NCI-H345 treated with DMSO at 0.1 percent for 48 hours (cell line): ENCODE results near the gene UNKL.
A peak's percentile ranks its signal among the peaks of the same experiment; 100 is the strongest.
"Not testable (repeated sequence)": the region's sequence is repeated elsewhere in the genome, so short reads cannot be mapped to it uniquely, and the experiment has no call there.

ENCODE experiments used
- DNase-seq: peaks from one replicate; lab custom pipeline; 2025; ENCODE audit not compliant: unreplicated experiment; lab: John Stamatoyannopoulos, UW

Gene UNKL

GRCh38 chr16:1446296-1447080 is 32.0 kb upstream of the UNKL start:
- no peak for DNase-seq

- DNase-seq, result no peak
Observed at GRCh38 chr16:1445518-1446203, 31.2 kb upstream of the UNKL start.

- no peak for DNase-seq
Observed at GRCh38 chr16:1444730-1445517, 30.4 kb upstream of the UNKL start.

- no peak for DNase-seq
Observed at GRCh38 chr16:1443980-1444729, 29.7 kb upstream of the UNKL start, which contains the start of gene CCDC154. Gene CCDC154 (minus strand): TSS chr16:1444556. CDS start chr16:1444322, 234 bp downstream.

GRCh38 chr16:1443403-1443973 is 29.0 kb upstream of the UNKL start:
- no peak for DNase-seq

GRCh38 chr16:1442697-1443096 is 28.2 kb upstream of the UNKL start:
- no peak for DNase-seq

- DNase-seq, result no peak
Observed at GRCh38 chr16:1441391-1441829, 26.9 kb upstream of the UNKL start.

GRCh38 chr16:1439699-1440074 is 25.2 kb upstream of the UNKL start:
- DNase-seq, result not testable (repeated sequence)

- peak; percentile 45 for DNase-seq
Observed at GRCh38 chr16:1439058-1439698, 24.7 kb upstream of the UNKL start.

- no peak for DNase-seq
Observed at GRCh38 chr16:1438229-1439057, 23.9 kb upstream of the UNKL start.

GRCh38 chr16:1437606-1438005 is 23.1 kb upstream of the UNKL start:
- DNase-seq, result no peak

GRCh38 chr16:1436731-1437355 is 22.3 kb upstream of the UNKL start:
- no peak for DNase-seq

GRCh38 chr16:1435921-1436697 is 21.6 kb upstream of the UNKL start:
- DNase-seq, result no peak

GRCh38 chr16:1434644-1435592 is 20.4 kb upstream of the UNKL start:
- DNase-seq, result no peak

GRCh38 chr16:1433756-1434155 is 19.3 kb upstream of the UNKL start:
- DNase-seq, result no peak

GRCh38 chr16:1433263-1433560 is 18.7 kb upstream of the UNKL start:
- no peak for DNase-seq
